ENCODE results near the gene PGAP2.

DNA sequence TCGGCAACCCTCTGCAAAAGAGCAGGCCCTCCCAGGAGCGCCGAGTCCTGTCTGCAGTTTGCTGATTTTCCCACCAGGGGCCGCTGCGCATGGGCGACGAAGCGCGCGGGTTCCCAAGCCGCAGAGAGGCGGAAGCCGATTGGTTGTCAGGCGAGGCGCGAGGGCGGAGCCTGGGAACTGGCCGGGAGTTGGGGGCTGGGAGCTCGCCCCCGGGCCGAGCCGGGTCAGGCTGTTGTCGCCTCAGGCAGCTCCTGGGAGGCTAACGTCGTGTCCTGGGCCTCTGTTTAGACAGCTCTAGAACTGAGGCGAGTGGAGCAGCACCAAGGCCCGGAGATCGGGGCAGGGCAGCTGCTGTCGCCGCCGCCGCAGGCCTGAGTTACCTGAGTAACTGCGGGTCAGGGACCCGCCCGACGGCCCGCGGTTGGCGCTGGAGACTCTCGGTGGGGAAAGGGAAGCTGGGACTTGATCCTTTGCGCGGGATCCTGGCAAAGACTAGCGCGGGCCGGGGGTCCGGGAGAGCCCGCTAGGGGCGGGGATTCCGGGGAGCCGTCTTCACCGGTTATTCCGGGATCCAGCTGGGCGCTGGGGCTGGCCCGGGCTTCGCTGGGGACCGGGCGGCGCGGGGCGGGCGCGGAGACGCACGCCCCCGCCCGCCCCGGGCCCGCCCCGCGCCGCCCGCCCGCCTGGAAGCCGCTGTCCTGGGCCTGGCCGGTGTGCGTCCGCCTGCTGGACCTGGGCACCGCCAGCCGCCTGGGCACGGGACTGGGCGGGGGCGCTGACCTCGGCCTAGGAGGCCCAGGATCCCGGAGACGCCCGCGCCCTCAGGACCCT lies 46.8 kb downstream of the PGAP2 start, which contains the start of gene STIM1:
- TF ChIP-seq, protein P1, sequence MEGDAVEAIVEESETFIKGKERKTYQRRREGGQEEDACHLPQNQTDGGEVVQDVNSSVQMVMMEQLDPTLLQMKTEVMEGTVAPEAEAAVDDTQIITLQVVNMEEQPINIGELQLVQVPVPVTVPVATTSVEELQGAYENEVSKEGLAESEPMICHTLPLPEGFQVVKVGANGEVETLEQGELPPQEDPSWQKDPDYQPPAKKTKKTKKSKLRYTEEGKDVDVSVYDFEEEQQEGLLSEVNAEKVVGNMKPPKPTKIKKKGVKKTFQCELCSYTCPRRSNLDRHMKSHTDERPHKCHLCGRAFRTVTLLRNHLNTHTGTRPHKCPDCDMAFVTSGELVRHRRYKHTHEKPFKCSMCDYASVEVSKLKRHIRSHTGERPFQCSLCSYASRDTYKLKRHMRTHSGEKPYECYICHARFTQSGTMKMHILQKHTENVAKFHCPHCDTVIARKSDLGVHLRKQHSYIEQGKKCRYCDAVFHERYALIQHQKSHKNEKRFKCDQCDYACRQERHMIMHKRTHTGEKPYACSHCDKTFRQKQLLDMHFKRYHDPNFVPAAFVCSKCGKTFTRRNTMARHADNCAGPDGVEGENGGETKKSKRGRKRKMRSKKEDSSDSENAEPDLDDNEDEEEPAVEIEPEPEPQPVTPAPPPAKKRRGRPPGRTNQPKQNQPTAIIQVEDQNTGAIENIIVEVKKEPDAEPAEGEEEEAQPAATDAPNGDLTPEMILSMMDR (IDR thresholded peaks at IDR 0.05) = peak; percentile 95 to 97
- peak; percentile 38 to 80 (median 71) for TF ChIP-seq POLR2AphosphoS5 (IDR thresholded peaks at IDR 0.05)

All from suprapubic skin (tissue), 3 donors.